A673 (cell line): ENCODE measurements around the gene NOB1.

Experiments
- CTCF ChIP-seq: fragments of 300-800, 200-600 bp; sonication (generic); conservative IDR thresholded peaks from 2 replicates; pipeline ENCODE4 v1.5.1; 2017; ENCODE audit warnings: low read depth, mild to moderate bottlenecking, antibody characterized with exemption, low read length, moderate library complexity, mixed read lengths
- EZH2 ChIP-seq: fragments of 200-600 bp; sonication (generic); IDR thresholded peaks from 2 replicates; pipeline ENCODE4 v1.6.1; 2017; ENCODE audit warnings: borderline replicate concordance, low read depth, mild to moderate bottlenecking, mixed read lengths, antibody characterized with exemption, low read length; ENCODE audit not compliant: poor library complexity, severe bottlenecking

DNA sequence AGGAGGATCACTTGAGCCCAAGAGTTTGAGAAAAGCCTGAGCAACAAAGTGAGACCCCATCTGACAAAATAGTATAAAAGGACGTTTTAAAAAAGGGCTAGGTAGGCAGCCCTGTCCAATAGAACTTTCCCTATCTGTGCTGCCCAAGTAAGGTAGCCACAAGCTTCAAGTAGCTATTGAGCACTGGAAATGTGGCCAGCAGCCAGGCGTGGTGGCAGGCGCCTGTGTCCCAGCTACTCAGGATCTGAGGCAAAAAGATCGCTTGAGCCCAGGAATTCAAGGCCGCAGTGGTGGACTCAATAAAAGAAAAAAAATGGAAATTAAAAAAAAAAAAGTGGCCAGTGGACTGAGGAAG, 26.8 kb downstream of the NOB1 start:
- TF ChIP-seq CTCF (no peak), EZH2 (no peak)
